Neural progenitor cell (in vitro differentiated cells): ENCODE results near the gene TRPM3.

Experiments used
- EZH2phosphoT487 ChIP-seq: fragments of 200-600 bp; sonication (generic); IDR thresholded peaks from 2 replicates; pipeline ENCODE4 v1.6.1; 2017; ENCODE audit warnings: antibody characterized with exemption
- TF ChIP-seq, protein P1 (sequence below): fragments of 200-600 bp; sonication (generic); IDR thresholded peaks from 2 replicates; pipeline ENCODE4 v1.5.1; 2017; ENCODE audit warnings: antibody characterized with exemption, mild to moderate bottlenecking

- TF ChIP-seq, protein P1, sequence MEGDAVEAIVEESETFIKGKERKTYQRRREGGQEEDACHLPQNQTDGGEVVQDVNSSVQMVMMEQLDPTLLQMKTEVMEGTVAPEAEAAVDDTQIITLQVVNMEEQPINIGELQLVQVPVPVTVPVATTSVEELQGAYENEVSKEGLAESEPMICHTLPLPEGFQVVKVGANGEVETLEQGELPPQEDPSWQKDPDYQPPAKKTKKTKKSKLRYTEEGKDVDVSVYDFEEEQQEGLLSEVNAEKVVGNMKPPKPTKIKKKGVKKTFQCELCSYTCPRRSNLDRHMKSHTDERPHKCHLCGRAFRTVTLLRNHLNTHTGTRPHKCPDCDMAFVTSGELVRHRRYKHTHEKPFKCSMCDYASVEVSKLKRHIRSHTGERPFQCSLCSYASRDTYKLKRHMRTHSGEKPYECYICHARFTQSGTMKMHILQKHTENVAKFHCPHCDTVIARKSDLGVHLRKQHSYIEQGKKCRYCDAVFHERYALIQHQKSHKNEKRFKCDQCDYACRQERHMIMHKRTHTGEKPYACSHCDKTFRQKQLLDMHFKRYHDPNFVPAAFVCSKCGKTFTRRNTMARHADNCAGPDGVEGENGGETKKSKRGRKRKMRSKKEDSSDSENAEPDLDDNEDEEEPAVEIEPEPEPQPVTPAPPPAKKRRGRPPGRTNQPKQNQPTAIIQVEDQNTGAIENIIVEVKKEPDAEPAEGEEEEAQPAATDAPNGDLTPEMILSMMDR = no peak
- TF ChIP-seq EZH2phosphoT487 = no peak
Observed at GRCh38 chr9:70765946-70766345, 355.5 kb downstream of the TRPM3 start.
